Subcutaneous abdominal adipose tissue (tissue), 5 donors: ENCODE measurements around the gene INKA2.

Experiments used
- H3K27ac ChIP-seq: one replicate; pipeline ENCODE4 v1.7.0; 2013; ENCODE audit warnings: low read depth, mild to moderate bottlenecking, inconsistent platforms, low read length, moderate library complexity
- H3K27me3 ChIP-seq, 5 donors: one replicate each; pipeline ENCODE4 v1.7.0; 2013; ENCODE audit warnings: low read length in 5 of 5, inconsistent platforms in 1 of 5; ENCODE audit not compliant: control insufficient read depth in 5 of 5, insufficient read depth in 4 of 5
- H3K36me3 ChIP-seq, 5 donors: one replicate each; pipeline ENCODE4 v1.7.0; 2013; ENCODE audit warnings: low read length in 5 of 5; ENCODE audit not compliant: control insufficient read depth in 5 of 5, insufficient read depth in 5 of 5
- H3K4me1 ChIP-seq, 5 donors: one replicate each; pipeline ENCODE4 v1.7.0; 2013; ENCODE audit warnings: low read length in 5 of 5, mild to moderate bottlenecking in 3 of 5, moderate library complexity in 1 of 5; ENCODE audit not compliant: control insufficient read depth in 5 of 5, insufficient read depth in 5 of 5
- H3K4me3 ChIP-seq, 5 donors: one replicate each; pipeline ENCODE4 v1.7.0; 2013; ENCODE audit warnings: low read length in 5 of 5, low read depth in 1 of 5
- H3K9ac ChIP-seq, 5 donors: one replicate each; pipeline ENCODE4 v1.7.0; 2013; ENCODE audit warnings: low read length in 5 of 5, mild to moderate bottlenecking in 4 of 5, moderate library complexity in 3 of 5
- H3K9me3 ChIP-seq, 5 donors: one replicate each; pipeline ENCODE4 v1.7.0; 2013; ENCODE audit warnings: low read length in 5 of 5; ENCODE audit not compliant: control insufficient read depth in 5 of 5
- donor health status: healthy.
- donor health status: healthy.
- donor health status: healthy.
- donor health status: healthy.
- donor health status: healthy.

INKA2 gene

GRCh38 chr1:111727056-111727455 lies 12.1 kb downstream of the INKA2 start:
- Histone ChIP-seq H3K9ac (no peak overlapping the region), H3K4me3 (no peak overlapping the region), H3K27me3 (no peaks in the 10 kb centered on the region), H3K36me3 (peaks cover 0 to 14% (median 13%) of the 10 kb centered on the region in 5 donors), H3K27ac (no peak overlapping the region), H3K9me3 (no peaks in the 10 kb centered on the region), H3K4me1 (peaks cover 18 to 62% (median 52%) of the 10 kb centered on the region in 5 donors)

GRCh38 chr1:111725192-111725591 lies 14.0 kb downstream of the INKA2 start:
- H3K4me3 ChIP-seq, result no peak overlapping the region
- no peaks in the 10 kb centered on the region for H3K27me3 ChIP-seq
- H3K9ac ChIP-seq, result peak overlapping the region in 1 of 5 donors; percentile 23
- peaks cover 0 to 14% (median 13%) of the 10 kb centered on the region in 5 donors for H3K36me3 ChIP-seq
- no peaks in the 10 kb centered on the region for H3K9me3 ChIP-seq
- H3K4me1 ChIP-seq, result peaks cover 19 to 62% (median 52%) of the 10 kb centered on the region in 5 donors
- H3K27ac ChIP-seq, result no peak overlapping the region

GRCh38 chr1:111723871-111724270 lies 15.3 kb downstream of the INKA2 start:
- peaks cover 0 to 14% (median 13%) of the 10 kb centered on the region in 5 donors for H3K36me3 ChIP-seq
- H3K27ac ChIP-seq, result no peak overlapping the region
- H3K9ac ChIP-seq, result no peak overlapping the region
- H3K4me1 ChIP-seq, result peaks cover 14 to 62% (median 43%) of the 10 kb centered on the region in 5 donors
- no peaks in the 10 kb centered on the region for H3K27me3 ChIP-seq
- H3K9me3 ChIP-seq, result no peaks in the 10 kb centered on the region
- H3K4me3 ChIP-seq, result no peak overlapping the region

- no peak overlapping the region for H3K27ac ChIP-seq
- peaks cover 14 to 61% (median 42%) of the 10 kb centered on the region in 5 donors for H3K4me1 ChIP-seq
- no peak overlapping the region for H3K9ac ChIP-seq
- no peak overlapping the region for H3K4me3 ChIP-seq
- no peaks in the 10 kb centered on the region for H3K27me3 ChIP-seq
- no peaks in the 10 kb centered on the region for H3K9me3 ChIP-seq
- peaks cover 0 to 14% (median 13%) of the 10 kb centered on the region in 5 donors for H3K36me3 ChIP-seq
Observed at GRCh38 chr1:111723091-111723806, 15.9 kb downstream of the INKA2 start.

GRCh38 chr1:111720977-111721786 lies 18.0 kb downstream of the INKA2 start:
- Histone ChIP-seq H3K36me3 (peaks cover 0 to 7% (median 0%) of the 10 kb centered on the region in 5 donors), H3K4me3 (no peak overlapping the region), H3K9ac (no peak overlapping the region), H3K27me3 (no peaks in the 10 kb centered on the region), H3K27ac (peak overlapping the region; percentile 66), H3K9me3 (no peaks in the 10 kb centered on the region), H3K4me1 (peaks cover 14 to 53% (median 44%) of the 10 kb centered on the region in 5 donors)

- peaks cover 12 to 52% (median 38%) of the 10 kb centered on the region in 5 donors for H3K4me1 ChIP-seq
- H3K9ac ChIP-seq, result no peak overlapping the region
- H3K9me3 ChIP-seq, result no peaks in the 10 kb centered on the region
- H3K27ac ChIP-seq, result peak overlapping the region; percentile 66
- H3K4me3 ChIP-seq, result no peak overlapping the region
- peaks cover 0 to 7% (median 0%) of the 10 kb centered on the region in 5 donors for H3K36me3 ChIP-seq
- H3K27me3 ChIP-seq, result no peaks in the 10 kb centered on the region
Observed at GRCh38 chr1:111720274-111720976, 18.8 kb downstream of the INKA2 start.

GRCh38 chr1:111719674-111720132 lies 19.5 kb downstream of the INKA2 start:
- Histone ChIP-seq H3K27ac (peak overlapping the region; percentile 66), H3K9ac (peak overlapping the region in 1 of 5 donors; percentile 4), H3K27me3 (no peaks in the 10 kb centered on the region), H3K36me3 (peaks cover 0 to 7% (median 0%) of the 10 kb centered on the region in 5 donors), H3K9me3 (no peaks in the 10 kb centered on the region), H3K4me3 (no peak overlapping the region), H3K4me1 (peaks cover 10 to 44% (median 32%) of the 10 kb centered on the region in 5 donors)

- H3K27ac ChIP-seq, result peak overlapping the region; percentile 66
Observed at GRCh38 chr1:111719135-111719534, 20.1 kb downstream of the INKA2 start.

GRCh38 chr1:111717450-111717849 lies 21.7 kb downstream of the INKA2 start:
- H3K9me3 ChIP-seq, result no peaks in the 10 kb centered on the region
- no peak overlapping the region for H3K9ac ChIP-seq
- peaks cover 8 to 36% (median 29%) of the 10 kb centered on the region in 5 donors for H3K4me1 ChIP-seq

More at GRCh38 chr1:111719135-111719534, 20.1 kb downstream of the INKA2 start:
- no peak overlapping the region for H3K4me3 ChIP-seq
- H3K4me1 ChIP-seq, result peaks cover 10 to 44% (median 32%) of the 10 kb centered on the region in 5 donors
- H3K9ac ChIP-seq, result peak overlapping the region in 1 of 5 donors; percentile 4
- peaks cover 0 to 7% (median 0%) of the 10 kb centered on the region in 5 donors for H3K36me3 ChIP-seq
- no peaks in the 10 kb centered on the region for H3K27me3 ChIP-seq
- H3K9me3 ChIP-seq, result no peaks in the 10 kb centered on the region

More at GRCh38 chr1:111717450-111717849, 21.7 kb downstream of the INKA2 start:
- peaks cover 0 to 7% (median 0%) of the 10 kb centered on the region in 5 donors for H3K36me3 ChIP-seq
- no peaks in the 10 kb centered on the region for H3K27me3 ChIP-seq
- H3K27ac ChIP-seq, result no peak overlapping the region
- H3K4me3 ChIP-seq, result no peak overlapping the region
